A549 (cell line): ENCODE data around the gene ENO2. TPM values are rescaled to one million over a fixed set of nuclear protein-coding genes. Genes with fewer than 3 reads are reported as not detected.

ENCODE experiments used
- ATAC-seq, 2 experiments: fragments of 200-7000 bp in 1 of 2; fragments of >200 bp in 1 of 2; cut with Nextera tagmentation in 1 of 2; cut with Tn5 transposase in 1 of 2; 3 replicates each; pipeline versions ENCODE4 v1.8.0 to v1.9.1; 2018 to 2020; ENCODE audit warnings: mild to moderate bottlenecking in 1 of 2, moderate library complexity in 1 of 2
- CTCF ChIA-PET: fragments of 300-600 bp; sonication (Branson Sonifier 250); formaldehyde crosslinking; extraction: SDS; loops from one replicate; lab custom pipeline; 2021; ENCODE audit warnings: antibody characterized with exemption, inconsistent platforms; lab: Yijun Ruan, JAX
- POLR2A ChIA-PET: fragments of 350-600 bp; formaldehyde crosslinking; extraction: SDS; loops from one replicate; lab custom pipeline; 2021; ENCODE audit warnings: antibody characterized with exemption, inconsistent platforms; lab: Yijun Ruan, JAX
- DNase-seq, 2 experiments: peaks; one replicate each; pipeline versions ENCODE4 v3.0.0 to v3.0.0-alpha.2; 2011 to 2016; ENCODE audit warnings: low read depth in 1 of 2, low spot score in 1 of 2
- FAIRE-seq: peaks from 2 replicates; lab custom pipeline; 2011; peaks lifted over from hg19 to GRCh38; lab: Jason Lieb, UNC
- H3K27ac ChIP-seq, 2 experiments: fragments of >200 bp; sonication (Bioruptor Twin); formaldehyde crosslinking; 3 replicates each; pipeline ENCODE4 v1.5.1; 2016 to 2017
- H3K4me1 ChIP-seq: fragments of >200 bp; sonication (Bioruptor Twin); formaldehyde crosslinking; 3 replicates; pipeline ENCODE4 v1.6.1; 2016
- H3K4me2 ChIP-seq: fragments of >200 bp; sonication (Bioruptor Twin); formaldehyde crosslinking; 3 replicates; pipeline ENCODE4 v1.6.1; 2016
- H3K4me3 ChIP-seq: fragments of >200 bp; sonication (Bioruptor Twin); formaldehyde crosslinking; 3 replicates; pipeline ENCODE4 v1.5.1; 2016
- H3K9me3 ChIP-seq: fragments of >200 bp; sonication (Bioruptor Twin); formaldehyde crosslinking; 3 replicates; pipeline ENCODE4 v1.6.1; 2016
- ATOH8 ChIP-seq: fragments of 250-450 bp; sonication (Bioruptor Pico); IDR thresholded peaks from 2 replicates; pipeline ENCODE4 v1.5.0; 2020; ENCODE audit warnings: low read depth, mild to moderate bottlenecking, moderate library complexity
- BHLHE40 ChIP-seq: IDR thresholded peaks from 2 replicates; pipeline ENCODE4 v1.6.1; 2012; ENCODE audit warnings: low read depth, low read length, inconsistent platforms
- CBX2 ChIP-seq: fragments of 200-600 bp; sonication (generic); IDR thresholded peaks from 2 replicates; pipeline ENCODE4 v1.6.1; 2016; ENCODE audit warnings: low read depth, mild to moderate bottlenecking, borderline replicate concordance
- CBX8 ChIP-seq: fragments of 200-600 bp; sonication (generic); IDR thresholded peaks from 2 replicates; pipeline ENCODE4 v1.6.1; 2016
- CEBPB ChIP-seq, 2 experiments: fragments of >200 bp in 1 of 2; sonication (Bioruptor Twin) in 1 of 2; formaldehyde crosslinking in 1 of 2; IDR thresholded peaks; 2 replicates each; pipeline ENCODE4 v1.6.1; 2012 to 2016
- EHF ChIP-seq: fragments of 250-450 bp; sonication (Bioruptor Pico); IDR thresholded peaks from 2 replicates; pipeline ENCODE4 v1.5.0; 2020; ENCODE audit warnings: mild to moderate bottlenecking
- EP300 ChIP-seq, 2 experiments: fragments of >200 bp; sonication (Bioruptor Twin); formaldehyde crosslinking; IDR thresholded peaks; 2 replicates in 1 of 2; 3 replicates in 1 of 2; pipeline ENCODE4 v1.6.1; 2016 to 2017
- FOXS1 ChIP-seq: fragments of 250-450 bp; sonication (Bioruptor Pico); IDR thresholded peaks from 2 replicates; pipeline ENCODE4 v1.5.0; 2020; ENCODE audit warnings: mild to moderate bottlenecking, moderate library complexity
- HEYL ChIP-seq: fragments of 250-450 bp; sonication (Bioruptor Pico); IDR thresholded peaks from 2 replicates; pipeline ENCODE4 v1.8.0; 2021; ENCODE audit warnings: mild to moderate bottlenecking, moderate library complexity
- HMGXB4 ChIP-seq: fragments of 250-450 bp; sonication (Bioruptor Pico); IDR thresholded peaks from 2 replicates; pipeline ENCODE4 v1.5.0; 2021; ENCODE audit warnings: mild to moderate bottlenecking, moderate library complexity, borderline replicate concordance
- HOXB5 ChIP-seq: fragments of 250-450 bp; sonication (Bioruptor Pico); IDR thresholded peaks from 2 replicates; pipeline ENCODE4 v1.5.0; 2020; ENCODE audit warnings: mild to moderate bottlenecking, moderate library complexity
- JUN ChIP-seq, 2 experiments: fragments of >200 bp; sonication (Bioruptor Twin); formaldehyde crosslinking; IDR thresholded peaks; 2 replicates in 1 of 2; 3 replicates in 1 of 2; pipeline ENCODE4 v1.6.1; 2016 to 2017
- KDM1A ChIP-seq: fragments of 200-600 bp; sonication (generic); IDR thresholded peaks from 2 replicates; pipeline ENCODE4 v1.6.1; 2016; ENCODE audit warnings: low read depth, mild to moderate bottlenecking
- MAFK ChIP-seq: fragments of 450-650 bp; IDR thresholded peaks from 2 replicates; pipeline ENCODE4 v1.6.1; 2014; ENCODE audit not compliant: partially characterized antibody
- MAZ ChIP-seq: fragments of 150-350 bp; IDR thresholded peaks from 2 replicates; pipeline ENCODE4 v1.6.1; 2014; ENCODE audit warnings: antibody characterized with exemption, low read depth, low read length, borderline replicate concordance
- NFE2L2 ChIP-seq: fragments of 150-350 bp; conservative IDR thresholded peaks from 2 replicates; pipeline ENCODE4 v1.6.1; 2014; ENCODE audit warnings: low read length
- PHF8 ChIP-seq: fragments of 200-600 bp; sonication (generic); IDR thresholded peaks from 2 replicates; pipeline ENCODE4 v1.6.1; 2016; ENCODE audit warnings: low read depth, mild to moderate bottlenecking, antibody characterized with exemption, moderate library complexity, borderline replicate concordance
- POLR2AphosphoS2 ChIP-seq: conservative IDR thresholded peaks from 2 replicates; pipeline ENCODE4 v1.6.1; 2012; ENCODE audit warnings: low read length, improper control_type of control experiment, inconsistent platforms
- RCOR1 ChIP-seq: fragments of 150-350 bp; IDR thresholded peaks from 2 replicates; pipeline ENCODE4 v1.6.1; 2014; ENCODE audit warnings: antibody characterized with exemption, low read length, low read depth
- RNF2 ChIP-seq: fragments of 200-600 bp; sonication (generic); IDR thresholded peaks from 2 replicates; pipeline ENCODE4 v1.6.1; 2016; ENCODE audit warnings: low read depth, mild to moderate bottlenecking, antibody characterized with exemption, moderate library complexity, borderline replicate concordance
- SMC3 ChIP-seq: fragments of >200 bp; sonication (Bioruptor Twin); formaldehyde crosslinking; IDR thresholded peaks from 3 replicates; pipeline ENCODE4 v1.6.1; 2018; ENCODE audit warnings: inconsistent platforms
- TFCP2L1 ChIP-seq: fragments of 250-450 bp; sonication (Bioruptor Pico); IDR thresholded peaks from 2 replicates; pipeline ENCODE4 v1.5.0; 2021; ENCODE audit warnings: mild to moderate bottlenecking
- USF2 ChIP-seq: fragments of 450-650 bp; IDR thresholded peaks from 2 replicates; pipeline ENCODE4 v1.6.1; 2014; ENCODE audit warnings: antibody characterized with exemption
- ZNF302 ChIP-seq: fragments of 250-450 bp; sonication (Bioruptor Pico); IDR thresholded peaks from 2 replicates; pipeline ENCODE4 v1.9.0; 2021; ENCODE audit warnings: inconsistent platforms, mild to moderate bottlenecking, moderate library complexity
- WGBS: methylation state at CpG from one replicate; pipeline ENCODE4 v1.1.6; 2017; ENCODE audit errors: missing lambda C conversion rate; 5-methylcytosine and 5-hydroxymethylcytosine counted together
- polyA plus RNA-seq, 4 experiments: library from polyadenylated mRNA; depleted of rRNA in 3 of 4; stranded (reverse); fragments of >200 nt; fragmentation: RNase III in 1 of 4; extraction: RNeasy Plus Mini Kit Qiagen cat#74134 plus additional on column Dnase treatment in 1 of 4; gene quantifications; 2 replicates in 3 of 4; 3 replicates in 1 of 4; pipeline ENCODE4 v1.2.3, GENCODE V29; 2011 to 2017

Gene ENO2
- polyA plus RNA-seq, 2 of the 4 experiments (the other 2 are of a cell fraction): 26.2 to 38.6 TPM

DNA sequence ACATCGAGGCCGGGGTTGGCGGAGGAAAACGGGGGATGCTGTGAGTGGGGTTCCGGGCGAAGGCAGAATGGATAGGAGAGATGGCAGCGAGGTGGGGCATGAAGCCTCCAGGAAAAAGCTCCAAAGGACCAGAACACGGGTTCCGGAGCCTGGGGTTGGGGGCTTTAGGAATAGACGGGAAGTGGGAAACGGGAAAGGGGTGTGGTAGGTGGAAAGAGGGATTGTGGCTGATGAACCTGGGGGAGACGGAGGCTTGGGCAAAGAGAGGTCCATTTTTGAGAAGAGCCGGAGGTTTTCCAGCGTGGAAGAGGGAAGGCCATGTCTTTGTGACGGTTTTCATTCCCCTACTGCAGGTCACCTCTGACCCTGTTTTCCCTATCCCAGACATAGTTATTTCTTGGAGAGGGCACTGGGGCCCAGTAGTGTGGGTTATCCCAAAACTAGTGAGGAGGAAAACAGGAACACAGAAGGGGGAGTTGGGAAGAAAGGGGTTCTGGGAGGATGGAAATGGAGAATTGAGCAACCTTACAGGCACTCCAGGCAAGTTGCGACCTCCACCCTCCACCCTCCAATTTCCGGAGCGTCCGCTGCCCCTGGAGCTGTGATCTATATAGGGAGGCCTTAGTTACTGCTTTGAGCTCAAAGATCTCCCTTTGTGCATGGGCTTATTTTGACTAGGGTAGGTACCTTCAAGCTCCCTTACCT lies 14.5 kb downstream of the ENO2 start:
- 15% methylated on average over 19 of the region's 19 CpGs for WGBS
- DNase-seq (no peak), FAIRE-seq (no peak), ATAC-seq (no peak)
- Histone ChIP-seq H3K4me3 (peak overlapping the region; percentile 93), H3K4me2 (peak overlapping the region; percentile 74), H3K27ac (peak overlapping the region; percentile 99 to 100), H3K9me3 (no peaks in the 10 kb centered on the region), H3K4me1 (peaks cover 60% of the 10 kb centered on the region)
- POLR2A ChIA-PET: interaction anchor here (0.6 to 2.1 kb wide), 4 partner anchors 7 to 15 kb away, joined by 3 to 9 read pairs (median 4); partner anchors contain the start of genes C12orf57 and RNU7-1
- CTCF ChIA-PET: interaction anchor here (1.6 to 18.2 kb wide), 5 partner anchors 13 to 59 kb away, joined by 6 to 370 read pairs (median 91); partner anchors contain the start of genes C12orf57, ENO2, PTPN6 and RNU7-1
- TF ChIP-seq ATOH8 (CRISPR knock-in tag) (no peak), HMGXB4 (CRISPR knock-in tag) (no peak), POLR2AphosphoS2 (no peak), CEBPB (IDR thresholded peaks at IDR 0.05) (0 out of 4 replicates have a peak, but pooled peaks of 1 of the 2 experiments have one; percentile 29), USF2 (no peak), JUN (IDR thresholded peaks at IDR 0.05) (0 out of 5 replicates have a peak, but pooled peaks of 1 of the 2 experiments have one; percentile 17), RNF2 (no peak), EP300 (IDR thresholded peaks at IDR 0.05) (no peak), TFCP2L1 (no peak)

DNA sequence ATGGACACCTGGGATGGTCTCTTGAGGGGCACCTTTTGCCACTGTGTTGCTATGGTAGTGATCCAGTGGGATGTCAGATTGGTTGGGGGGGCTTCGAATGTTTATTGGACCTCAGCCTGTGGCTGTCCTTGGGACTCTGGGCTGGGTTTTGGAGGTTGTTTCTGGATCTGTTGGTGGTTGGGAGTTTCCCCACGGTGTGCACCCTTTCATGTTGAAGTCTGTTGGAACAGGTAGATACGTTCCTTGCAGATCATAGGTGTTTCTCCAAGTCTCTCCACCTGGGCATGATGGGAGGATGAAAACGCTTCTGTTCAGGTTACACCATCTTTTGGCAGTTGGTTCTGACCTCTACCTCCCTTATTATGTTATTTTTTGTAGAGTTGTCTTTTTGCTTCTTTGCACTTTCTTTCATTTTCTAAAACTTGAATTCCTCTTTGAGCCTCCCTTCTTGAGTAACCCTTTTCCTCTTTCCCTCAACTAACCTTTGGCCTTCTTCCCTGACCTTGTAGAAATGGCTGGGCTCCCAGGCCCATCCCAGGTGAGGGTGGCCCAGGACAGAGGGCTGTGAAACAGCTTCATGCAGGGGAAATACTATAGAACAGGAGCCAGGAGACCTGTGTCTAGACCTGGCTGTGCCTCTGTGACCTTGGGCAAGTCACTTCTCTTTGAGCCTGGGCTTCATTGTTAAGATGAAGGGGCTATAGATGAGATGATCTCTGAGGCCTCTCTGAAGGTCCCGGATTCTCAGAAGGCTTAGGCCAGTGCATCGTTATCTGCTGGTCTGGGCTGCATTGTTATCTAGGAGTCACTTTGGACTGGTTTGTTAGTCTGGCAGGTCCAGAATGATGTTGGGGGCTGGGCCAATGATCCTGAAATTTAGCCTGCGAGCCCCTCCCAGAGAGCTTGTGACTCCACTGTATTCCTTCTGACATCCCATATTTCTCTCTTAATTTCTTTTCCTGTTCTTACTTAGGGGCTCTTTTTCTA lies 15.4 kb downstream of the ENO2 start:
- CTCF ChIA-PET: interaction anchor here (1.1 to 18.2 kb wide), 6 partner anchors 13 to 59 kb away, joined by 3 to 370 read pairs (median 8); partner anchors contain the start of genes C12orf57, PTPN6, RNU7-1 and SPSB2
- TF ChIP-seq ZNF302 (CRISPR knock-in tag) (no peak), HOXB5 (CRISPR knock-in tag) (no peak), POLR2AphosphoS2 (no peak), SMC3 (no peak), RNF2 (no peak), CBX2 (no peak), HEYL (no peak), FOXS1 (no peak), KDM1A (no peak), BHLHE40 (no peak), EHF (CRISPR knock-in tag) (no peak), PHF8 (no peak), MAZ (no peak), RCOR1 (no peak), NFE2L2 (no peak), EP300 (IDR thresholded peaks at IDR 0.05) (no peak), CBX8 (no peak), MAFK (no peak)
- no peak for FAIRE-seq
- Histone ChIP-seq H3K4me2 (peak overlapping the region; percentile 74), H3K9me3 (no peaks in the 10 kb centered on the region), H3K27ac (peak overlapping the region; percentile 99 to 100; a peak in 5 of 6 replicates), H3K4me3 (peak overlapping the region; percentile 93), H3K4me1 (peaks cover 64% of the 10 kb centered on the region)
- no peak for ATAC-seq
- WGBS: 85% methylated on average over 7 of the region's 7 CpGs
- no peak for DNase-seq
- POLR2A ChIA-PET: interaction anchor here (1.7 to 2.1 kb wide), 2 partner anchors 8 to 14 kb away, joined by 5 to 9 read pairs; partner anchors contain the start of genes C12orf57 and RNU7-1
